ENCODE results near the gene NUP98.

DNA sequence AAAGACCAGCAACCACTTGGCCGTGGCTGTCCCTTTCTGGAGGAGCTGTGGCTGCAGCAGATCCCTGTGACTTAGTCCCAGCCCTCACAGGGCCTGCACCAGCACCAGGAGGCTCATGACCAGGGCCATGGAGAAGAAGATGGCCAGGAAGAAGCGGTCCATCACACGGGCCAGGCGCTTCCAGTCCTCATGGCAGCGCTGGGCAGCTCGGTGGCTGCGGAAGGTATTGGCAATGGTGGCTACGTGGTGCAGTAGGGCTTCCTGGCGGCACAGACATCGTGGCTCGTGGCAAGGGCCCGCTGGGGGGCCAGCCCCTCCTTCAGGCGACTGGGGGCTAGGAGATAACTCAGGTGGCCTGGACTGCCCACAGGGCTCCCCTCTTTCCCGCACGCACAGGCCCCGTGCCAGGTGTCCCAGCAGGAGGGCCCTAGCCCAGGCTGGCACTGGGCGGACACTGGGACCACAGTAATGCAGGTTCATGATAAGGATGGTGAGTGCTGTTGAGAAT lies 131.3 kb downstream of the NUP98 start:
- TF ChIP-seq ZNF274 (IDR thresholded peaks at IDR 0.05; ENCODE audit: low read depth, low read length) (no peak), YY1 (IDR thresholded peaks at IDR 0.05; ENCODE audit: insufficient read depth, insufficient read length) (no peak), SUZ12 (IDR thresholded peaks at IDR 0.05; ENCODE audit: extremely low read depth, insufficient read depth, insufficient read length) (no peak)
